HEK293T (cell line): ENCODE data around the gene C5AR1.

Source experiments
- BHLHE40 ChIP-seq: fragments of 450-650 bp; IDR thresholded peaks from 2 replicates; pipeline ENCODE4 v1.6.1; 2016; ENCODE audit warnings: mild to moderate bottlenecking, moderate library complexity, borderline replicate concordance
- CTBP1 ChIP-seq: fragments of 450-650 bp; IDR thresholded peaks from 2 replicates; pipeline ENCODE4 v1.6.1; 2016; ENCODE audit warnings: borderline replicate concordance
- FOXA1 ChIP-seq: fragments of 450-650 bp; IDR thresholded peaks from 2 replicates; pipeline ENCODE4 v1.6.1; 2016; ENCODE audit warnings: mild to moderate bottlenecking
- FOXM1 ChIP-seq: fragments of 450-650 bp; IDR thresholded peaks from 2 replicates; pipeline ENCODE4 v1.6.1; 2017; ENCODE audit warnings: mild to moderate bottlenecking, borderline replicate concordance
- HDGF ChIP-seq: fragments of 450-650 bp; IDR thresholded peaks from 2 replicates; pipeline ENCODE4 v1.6.1; 2017; ENCODE audit warnings: antibody characterized with exemption, borderline replicate concordance
- L3MBTL2 ChIP-seq: fragments of 450-650 bp; conservative IDR thresholded peaks from 2 replicates; pipeline ENCODE4 v1.6.1; 2016; ENCODE audit warnings: mild to moderate bottlenecking
- LEF1 ChIP-seq: fragments of 450-650 bp; IDR thresholded peaks from 2 replicates; pipeline ENCODE4 v1.6.1; 2017; ENCODE audit warnings: mild to moderate bottlenecking, borderline replicate concordance
- NFRKB ChIP-seq: fragments of 450-650 bp; IDR thresholded peaks from 2 replicates; pipeline ENCODE4 v1.6.1; 2016; ENCODE audit warnings: mild to moderate bottlenecking, moderate library complexity
- SP1 ChIP-seq: fragments of 450-650 bp; IDR thresholded peaks from 2 replicates; pipeline ENCODE4 v1.6.1; 2017
- SUZ12 ChIP-seq: fragments of 450-650 bp; IDR thresholded peaks from 2 replicates; pipeline ENCODE4 v1.6.1; 2016; ENCODE audit warnings: mild to moderate bottlenecking
- TARDBP ChIP-seq: fragments of 450-650 bp; IDR thresholded peaks from 2 replicates; pipeline ENCODE4 v1.6.1; 2016

GRCh38 chr19:47370045-47370611 lies 60.5 kb downstream of the C5AR1 start:
- no peak for TF ChIP-seq LEF1
- no peak for TF ChIP-seq L3MBTL2
- TF ChIP-seq TARDBP: no peak
- TF ChIP-seq BHLHE40: no peak
- no peak for TF ChIP-seq NFRKB
- no peak for TF ChIP-seq FOXM1
- TF ChIP-seq FOXA1: no peak
- no peak for TF ChIP-seq HDGF
- no peak for TF ChIP-seq SP1
- no peak for TF ChIP-seq SUZ12
- TF ChIP-seq CTBP1: no peak
